ENCODE results near the gene ECSCR.
"Not testable (repeated sequence)": the region's sequence is repeated elsewhere in the genome, so short reads cannot be mapped to it uniquely, and the experiment has no call there.

ECSCR gene

DNA sequence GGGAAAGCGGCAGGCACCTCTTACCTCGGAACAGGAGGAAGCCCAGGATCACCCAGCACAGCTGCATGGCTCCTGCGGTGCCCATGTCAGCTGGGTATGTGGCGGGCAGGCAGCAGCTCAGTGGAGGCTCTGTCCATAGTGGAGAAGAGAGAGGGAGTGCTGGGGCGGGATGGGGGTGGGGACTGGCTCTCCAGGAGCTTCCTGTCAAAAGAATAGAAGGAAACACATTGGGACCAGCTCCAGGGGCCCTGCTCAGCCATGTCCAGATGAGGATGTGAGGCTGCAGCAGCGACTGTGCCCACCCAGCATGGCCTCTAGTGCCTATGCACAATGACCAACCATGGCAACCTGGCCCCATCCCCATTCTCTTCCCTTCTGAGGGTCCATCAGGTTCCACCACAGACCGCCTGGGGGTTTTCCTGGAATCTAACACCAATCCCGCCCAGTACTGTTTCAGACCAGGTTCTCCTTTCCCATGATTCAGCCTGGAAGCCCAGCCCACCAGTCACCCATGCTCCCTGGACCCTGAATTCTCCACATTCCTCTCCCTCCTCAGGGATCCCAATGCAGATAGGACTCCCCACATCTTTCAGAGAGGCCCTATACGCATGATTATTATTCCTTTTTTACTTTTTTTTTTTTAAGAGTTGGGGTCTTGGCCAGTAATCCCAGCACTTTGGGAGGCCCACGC is at the start of gene ECSCR:
TSS of gene ECSCR (minus strand) at position 158 of the 691 bp plus-strand sequence. CDS start at position 85, 73 bp downstream.
- no peak for DNase-seq (ENCODE audit: low read depth)
- TF ChIP-seq, protein P1, sequence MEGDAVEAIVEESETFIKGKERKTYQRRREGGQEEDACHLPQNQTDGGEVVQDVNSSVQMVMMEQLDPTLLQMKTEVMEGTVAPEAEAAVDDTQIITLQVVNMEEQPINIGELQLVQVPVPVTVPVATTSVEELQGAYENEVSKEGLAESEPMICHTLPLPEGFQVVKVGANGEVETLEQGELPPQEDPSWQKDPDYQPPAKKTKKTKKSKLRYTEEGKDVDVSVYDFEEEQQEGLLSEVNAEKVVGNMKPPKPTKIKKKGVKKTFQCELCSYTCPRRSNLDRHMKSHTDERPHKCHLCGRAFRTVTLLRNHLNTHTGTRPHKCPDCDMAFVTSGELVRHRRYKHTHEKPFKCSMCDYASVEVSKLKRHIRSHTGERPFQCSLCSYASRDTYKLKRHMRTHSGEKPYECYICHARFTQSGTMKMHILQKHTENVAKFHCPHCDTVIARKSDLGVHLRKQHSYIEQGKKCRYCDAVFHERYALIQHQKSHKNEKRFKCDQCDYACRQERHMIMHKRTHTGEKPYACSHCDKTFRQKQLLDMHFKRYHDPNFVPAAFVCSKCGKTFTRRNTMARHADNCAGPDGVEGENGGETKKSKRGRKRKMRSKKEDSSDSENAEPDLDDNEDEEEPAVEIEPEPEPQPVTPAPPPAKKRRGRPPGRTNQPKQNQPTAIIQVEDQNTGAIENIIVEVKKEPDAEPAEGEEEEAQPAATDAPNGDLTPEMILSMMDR (conservative IDR thresholded peaks at IDR 0.05; ENCODE audit: low read length) = no peak

DNA sequence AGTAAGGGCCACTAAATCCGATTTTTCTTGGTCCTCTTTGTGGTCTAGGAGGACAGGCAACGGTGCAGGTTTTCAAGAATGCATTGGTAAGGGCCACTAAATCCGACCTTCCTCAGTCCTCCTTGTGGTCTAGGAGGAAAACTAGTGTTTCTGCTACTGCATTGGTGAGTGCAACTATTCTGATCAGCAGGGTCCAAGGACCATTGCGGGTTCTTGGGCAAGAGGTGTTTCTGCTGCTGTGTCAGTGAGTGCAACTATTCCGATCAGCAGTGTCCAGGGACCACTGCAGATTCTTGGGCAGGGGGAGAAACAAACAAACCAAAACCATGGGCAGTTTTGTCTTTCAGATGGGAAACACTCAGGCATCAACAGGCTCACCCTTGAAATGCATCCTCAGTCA is 42.2 kb upstream of the ECSCR start:
- DNase-seq (ENCODE audit: low read depth) = not testable (repeated sequence)

More for the DNA sequence above, at the start of gene ECSCR:
- H3K4me3 ChIP-seq (ENCODE audit: low read length) = no peak within 1 kb of the TSS

DNA sequence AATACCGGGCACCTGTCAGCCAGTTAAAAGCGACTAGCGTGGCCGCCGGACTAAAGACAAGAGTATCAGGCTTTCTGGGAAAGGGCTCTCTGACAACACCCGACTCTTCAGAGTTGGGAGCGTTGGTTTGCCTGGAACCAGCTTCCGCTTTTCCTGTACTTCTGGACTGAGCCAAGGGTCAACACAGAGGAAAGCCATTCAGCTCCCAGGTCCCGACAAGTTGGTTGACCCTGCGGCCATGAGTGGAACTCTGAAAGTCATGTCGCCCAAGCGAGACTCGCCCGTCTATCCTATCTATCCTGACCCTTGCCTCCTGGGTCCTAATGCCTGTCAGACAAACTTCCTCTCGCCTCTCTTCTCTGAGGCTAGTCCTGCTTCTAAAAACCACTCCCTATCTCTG is 41.3 kb upstream of the ECSCR start:
- not testable (repeated sequence) for DNase-seq (ENCODE audit: low read depth); H3K4me3 ChIP-seq (ENCODE audit: low read length)

More for the DNA sequence above, 42.2 kb upstream of the ECSCR start:
- not testable (repeated sequence) for H3K4me3 ChIP-seq (ENCODE audit: low read length)

DNA sequence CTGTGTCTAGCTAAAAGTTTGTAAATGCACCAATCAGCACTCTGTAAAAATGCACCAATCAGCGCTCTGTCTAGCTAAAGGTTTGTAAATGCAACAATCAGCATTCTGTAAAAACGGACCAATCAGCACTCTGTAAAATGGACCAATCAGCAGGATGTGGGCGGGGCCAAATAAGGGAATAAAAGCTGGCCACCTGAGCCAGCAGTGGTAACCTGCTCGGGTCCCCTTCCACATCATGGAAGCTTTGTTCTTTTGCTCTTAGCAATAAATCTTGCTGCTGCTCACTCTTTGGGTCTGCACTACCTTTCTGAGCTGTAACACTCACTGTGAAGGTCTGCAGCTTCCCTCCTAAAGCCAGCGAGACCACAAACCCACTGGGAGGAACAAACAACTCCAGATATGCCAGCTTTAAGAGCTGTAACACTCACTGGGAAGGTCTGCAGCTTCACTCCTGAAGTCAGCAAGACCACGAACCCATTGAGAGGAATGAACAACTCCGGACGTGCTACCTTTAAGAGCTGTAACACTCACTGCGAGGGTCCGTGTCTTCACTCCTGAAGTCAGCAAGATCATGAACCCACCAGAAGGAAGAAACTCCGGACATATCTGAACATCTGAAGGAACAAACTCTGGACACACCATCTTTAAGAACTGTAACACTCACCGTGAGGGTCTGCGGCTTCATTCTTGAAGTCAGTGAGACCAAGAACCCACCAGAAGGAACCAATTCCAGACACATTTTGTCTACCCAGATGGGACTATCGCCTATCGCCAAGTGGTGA is 40.7 kb upstream of the ECSCR start:
- H3K4me3 ChIP-seq (ENCODE audit: low read length); DNase-seq (ENCODE audit: low read depth): not testable (repeated sequence)

DNA sequence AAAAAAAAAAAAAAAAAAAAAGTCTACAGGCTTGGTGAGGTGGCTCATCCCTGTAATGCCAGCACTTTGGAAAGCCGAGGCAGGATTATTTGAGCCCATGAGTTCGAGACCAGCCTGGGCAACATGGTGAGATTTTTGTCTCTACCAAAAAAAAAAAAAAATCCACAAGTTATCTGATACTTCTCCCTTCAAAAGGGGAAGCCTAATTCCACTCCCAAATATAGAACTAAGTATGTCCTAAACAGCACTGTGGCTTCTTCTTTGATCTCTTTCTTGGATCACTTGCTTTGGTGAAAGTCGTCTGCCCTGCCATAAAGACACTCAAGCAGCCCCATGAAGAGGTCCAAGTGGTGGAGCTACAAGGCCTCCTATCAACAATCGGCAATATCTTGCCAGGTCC is 38.8 kb upstream of the ECSCR start:
- TF ChIP-seq, protein P1 (conservative IDR thresholded peaks at IDR 0.05; ENCODE audit: low read length) = no peak
- DNase-seq (ENCODE audit: low read depth) = no peak
- no peak overlapping the region for H3K4me3 ChIP-seq (ENCODE audit: low read length)

- no peak overlapping the region for H3K4me3 ChIP-seq (ENCODE audit: low read length)
- DNase-seq (ENCODE audit: low read depth) = peak; percentile 48
- TF ChIP-seq, protein P1 (conservative IDR thresholded peaks at IDR 0.05; ENCODE audit: low read length) = no peak
Measured at GRCh38 chr5:139495638-139496435, 33.3 kb upstream of the ECSCR start.

DNA sequence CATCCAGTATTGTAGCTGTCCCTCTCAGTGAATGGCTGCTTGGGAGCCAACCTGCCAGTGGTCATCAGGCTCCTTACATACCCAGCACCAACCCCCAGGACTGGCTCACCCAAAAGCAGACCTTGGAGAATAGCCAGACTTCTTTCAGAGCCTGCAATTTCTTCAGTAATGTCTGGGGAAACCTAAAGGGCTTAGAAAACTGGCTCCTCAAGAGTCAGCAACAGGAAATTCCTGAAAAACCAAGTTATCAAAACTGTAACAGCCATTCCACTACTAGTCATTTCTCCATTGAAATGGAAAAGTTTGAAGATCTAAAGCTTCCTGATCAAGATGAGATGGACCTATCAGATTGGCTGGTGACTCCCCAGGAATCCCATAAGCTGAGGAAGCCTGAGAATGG is 32.3 kb upstream of the ECSCR start:
- DNase-seq (ENCODE audit: low read depth) = peak; percentile 69
- H3K4me3 ChIP-seq (ENCODE audit: low read length) = no peak overlapping the region
- TF ChIP-seq, protein P1 (conservative IDR thresholded peaks at IDR 0.05; ENCODE audit: low read length) = no peak

DNA sequence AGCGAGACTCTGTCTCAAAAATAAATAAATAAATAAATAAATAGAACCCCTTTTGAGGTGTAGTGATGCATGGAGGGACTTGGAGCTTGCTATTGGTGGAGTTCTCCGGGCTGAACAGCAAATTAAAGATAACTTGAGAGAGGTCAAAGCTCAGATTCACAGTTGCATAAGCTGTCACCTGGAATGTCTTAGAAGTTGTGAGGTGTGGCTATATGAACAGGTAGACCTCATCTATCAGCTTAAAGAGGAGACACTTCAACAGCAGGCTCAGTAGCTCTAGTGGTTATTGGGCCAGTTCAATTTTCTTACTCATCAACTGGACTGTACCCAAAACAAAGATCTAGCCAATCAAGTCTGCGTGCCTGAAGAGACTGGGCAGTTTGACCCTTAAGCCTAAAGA is 31.7 kb upstream of the ECSCR start:
- TF ChIP-seq, protein P1 (conservative IDR thresholded peaks at IDR 0.05; ENCODE audit: low read length) = no peak
- no peak overlapping the region for H3K4me3 ChIP-seq (ENCODE audit: low read length)
- no peak for DNase-seq (ENCODE audit: low read depth)
